OCI-LY7 (cell line): ENCODE data around the gene TEX9. TPM values are rescaled to one million over a fixed set of nuclear protein-coding genes. Genes with fewer than 3 reads are reported as not detected.
"Not testable (repeated sequence)": the region's sequence is repeated elsewhere in the genome, so short reads cannot be mapped to it uniquely, and the experiment has no call there.

ENCODE experiments used
- BruUV-seq: library from RNA; stranded (reverse); fragments of 400-500 nt; replicated peaks from 2 replicates; lab custom pipeline; 2021; lab: Mats Ljungman, UMichigan
- CTCF ChIA-PET: fragments of 300-600 bp; sonication (Branson Sonifier 250); formaldehyde crosslinking; loops from one replicate; lab custom pipeline; 2022; ENCODE audit warnings: antibody characterized with exemption; ENCODE audit not compliant: unreplicated experiment; lab: Charles Lee
- POLR2A ChIA-PET: fragments of 300-600 bp; sonication (Branson Sonifier 250); formaldehyde crosslinking; loops from one replicate; lab custom pipeline; 2022; ENCODE audit warnings: antibody characterized with exemption; lab: Charles Lee
- DNase-seq: peaks from one replicate; pipeline ENCODE4 v3.0.0-alpha.2; 2015; ENCODE audit warnings: low spot score
- H2AFZ ChIP-seq: fragments of 200-600 bp; sonication (generic), shearing (Covaris generic); 2 replicates; pipeline ENCODE4 v1.6.1; 2014; ENCODE audit warnings: mild to moderate bottlenecking, antibody characterized with exemption, low read length, moderate library complexity
- H3K27ac ChIP-seq: fragments of 200-600 bp; sonication (generic); 2 replicates; pipeline ENCODE4 v1.5.1; 2014; ENCODE audit warnings: mixed run types, low read depth, mild to moderate bottlenecking, moderate library complexity, low read length, inconsistent platforms; ENCODE audit not compliant: poor library complexity, severe bottlenecking
- H3K36me3 ChIP-seq: fragments of 200-600 bp; sonication (generic); 2 replicates; pipeline ENCODE4 v1.6.1; 2014; ENCODE audit warnings: mild to moderate bottlenecking, antibody characterized with exemption, low read length, moderate library complexity, mixed read lengths; ENCODE audit not compliant: insufficient read depth
- H3K4me1 ChIP-seq: fragments of 200-600 bp; sonication (generic); 2 replicates; pipeline ENCODE4 v1.5.1; 2014; ENCODE audit warnings: mild to moderate bottlenecking, low read length; ENCODE audit not compliant: insufficient read depth, poor library complexity, severe bottlenecking
- H3K4me2 ChIP-seq: fragments of 200-600 bp; sonication (generic); 2 replicates; pipeline ENCODE4 v1.6.1; 2014; ENCODE audit warnings: mild to moderate bottlenecking, low read length
- H3K4me3 ChIP-seq: fragments of 200-600 bp; sonication (generic); 2 replicates; pipeline ENCODE4 v1.5.1; 2014; ENCODE audit warnings: mild to moderate bottlenecking, low read depth, low read length; ENCODE audit not compliant: poor library complexity, severe bottlenecking
- H3K79me2 ChIP-seq: fragments of 200-600 bp; sonication (generic); 2 replicates; pipeline ENCODE4 v1.6.1; 2016; ENCODE audit warnings: low read depth, mild to moderate bottlenecking, low read length, moderate library complexity, mixed read lengths; ENCODE audit not compliant: insufficient read depth
- H3K9me2 ChIP-seq: fragments of 200-600 bp; sonication (generic); 2 replicates; pipeline ENCODE4 v1.6.1; 2016; ENCODE audit warnings: mild to moderate bottlenecking, low read length, mixed read lengths; ENCODE audit not compliant: insufficient read depth
- H3K9me3 ChIP-seq: fragments of 200-600 bp; sonication (generic); 2 replicates; pipeline ENCODE4 v1.6.1; 2014; ENCODE audit warnings: mild to moderate bottlenecking, mixed run types, low read length, mixed read lengths
- H4K20me1 ChIP-seq: fragments of 200-600 bp; sonication (generic); 2 replicates; pipeline ENCODE4 v1.6.1; 2014; ENCODE audit warnings: mild to moderate bottlenecking, antibody characterized with exemption, low read length, moderate library complexity, mixed read lengths; ENCODE audit not compliant: insufficient read depth
- EZH2phosphoT487 ChIP-seq: fragments of 200-600 bp; sonication (generic); IDR thresholded peaks from 2 replicates; pipeline ENCODE4 v1.6.1; 2018; ENCODE audit warnings: low read depth, borderline replicate concordance, mild to moderate bottlenecking, mixed run types, antibody characterized with exemption, low read length, moderate library complexity, mixed read lengths
- intact Hi-C: fragments of 100-400 bp; cut with micrococcal nuclease; formaldehyde crosslinking; loops from one replicate; pipeline ENCODE4 v1.10.0; 2022; ENCODE audit not compliant: unreplicated experiment
- total RNA-seq, 2 experiments: library from RNA; depleted of rRNA in 1 of 2; stranded (reverse); fragments of >200 nt in 1 of 2; shearing (Covaris generic) in 1 of 2; gene quantifications; 2 replicates each; pipeline ENCODE4 v1.2.3, GENCODE V29; 2014 to 2022
- TF ChIP-seq, protein P1 (sequence below): fragments of 200-600 bp; sonication (generic); conservative IDR thresholded peaks from 2 replicates; pipeline ENCODE4 v1.5.1; 2014; ENCODE audit warnings: mild to moderate bottlenecking, antibody characterized with exemption, low read length, moderate library complexity, mixed read lengths

Gene TEX9
- total RNA-seq, 2 experiments from 2014 or later, result 20.0 to 44.6 TPM

DNA sequence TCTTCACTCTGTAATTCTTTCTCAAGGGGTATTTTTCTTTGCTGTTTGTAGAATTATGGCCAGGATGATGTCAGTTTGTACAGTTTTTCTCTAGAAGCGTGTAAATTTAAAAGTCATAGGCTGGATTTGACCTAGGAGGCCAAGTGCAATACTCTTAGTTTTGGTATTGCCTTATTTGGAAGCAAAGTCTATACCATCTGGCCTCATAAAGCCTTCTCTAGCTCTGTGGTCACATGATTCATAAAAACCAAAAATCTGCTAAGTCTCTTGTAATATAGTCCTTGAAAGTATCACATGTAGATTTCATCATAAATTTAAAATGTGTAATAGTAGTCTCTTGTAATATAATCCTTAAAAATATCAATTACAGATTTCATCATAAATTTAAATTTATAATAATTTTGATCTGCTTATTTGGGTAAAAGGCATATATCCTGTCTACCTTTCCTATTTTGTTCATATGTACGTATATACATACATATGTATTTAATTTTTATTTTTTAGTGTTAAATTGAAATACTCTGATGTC, 25.6 kb downstream of the TEX9 start:
- no peak overlapping the region for H3K27ac ChIP-seq
- no TSS peak for BruUV-seq
- intact Hi-C loops, result no loop called here
- H3K36me3 ChIP-seq, result peaks cover 67% of the 10 kb centered on the region
- no peaks in the 10 kb centered on the region for H3K4me1 ChIP-seq
- peaks cover 2% of the 10 kb centered on the region; the same call in 1 of the 2 replicates for H3K79me2 ChIP-seq
- H4K20me1 ChIP-seq, result no peaks in the 10 kb centered on the region
- TF ChIP-seq, protein P1, sequence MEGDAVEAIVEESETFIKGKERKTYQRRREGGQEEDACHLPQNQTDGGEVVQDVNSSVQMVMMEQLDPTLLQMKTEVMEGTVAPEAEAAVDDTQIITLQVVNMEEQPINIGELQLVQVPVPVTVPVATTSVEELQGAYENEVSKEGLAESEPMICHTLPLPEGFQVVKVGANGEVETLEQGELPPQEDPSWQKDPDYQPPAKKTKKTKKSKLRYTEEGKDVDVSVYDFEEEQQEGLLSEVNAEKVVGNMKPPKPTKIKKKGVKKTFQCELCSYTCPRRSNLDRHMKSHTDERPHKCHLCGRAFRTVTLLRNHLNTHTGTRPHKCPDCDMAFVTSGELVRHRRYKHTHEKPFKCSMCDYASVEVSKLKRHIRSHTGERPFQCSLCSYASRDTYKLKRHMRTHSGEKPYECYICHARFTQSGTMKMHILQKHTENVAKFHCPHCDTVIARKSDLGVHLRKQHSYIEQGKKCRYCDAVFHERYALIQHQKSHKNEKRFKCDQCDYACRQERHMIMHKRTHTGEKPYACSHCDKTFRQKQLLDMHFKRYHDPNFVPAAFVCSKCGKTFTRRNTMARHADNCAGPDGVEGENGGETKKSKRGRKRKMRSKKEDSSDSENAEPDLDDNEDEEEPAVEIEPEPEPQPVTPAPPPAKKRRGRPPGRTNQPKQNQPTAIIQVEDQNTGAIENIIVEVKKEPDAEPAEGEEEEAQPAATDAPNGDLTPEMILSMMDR, result no peak
- TF ChIP-seq EZH2phosphoT487, result no peak
- ChIA-PET CTCF (no interaction called here), POLR2A (no interaction called here)
- no peak for DNase-seq
- no peak overlapping the region for H2AFZ ChIP-seq
- H3K9me3 ChIP-seq, result peaks cover 2% of the 10 kb centered on the region; the same call in 1 of the 2 replicates
- no peak overlapping the region for H3K4me3 ChIP-seq
- no peaks in the 10 kb centered on the region for H3K9me2 ChIP-seq
- no peak overlapping the region for H3K4me2 ChIP-seq

DNA sequence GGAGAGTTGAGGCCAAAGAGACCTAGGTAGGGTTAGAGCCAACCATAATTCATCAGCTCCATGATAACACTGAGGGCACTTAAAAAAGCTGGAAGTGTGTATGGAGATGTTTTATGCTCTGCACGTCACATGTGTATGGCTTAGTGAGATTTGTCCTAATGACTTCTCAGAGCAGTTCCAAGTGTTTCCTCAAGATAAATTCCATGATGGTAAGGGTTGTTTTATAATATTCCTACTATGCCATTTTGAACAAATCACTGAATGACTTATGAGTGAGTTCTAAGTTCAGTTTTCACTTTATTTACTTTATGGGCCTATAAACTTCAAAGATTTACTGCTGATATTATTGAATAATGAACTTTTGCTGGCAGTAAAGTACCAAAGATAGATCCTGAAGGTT, 28.1 kb downstream of the TEX9 start:
- CTCF ChIA-PET, result no interaction called here
- H3K79me2 ChIP-seq, result peaks cover 2% of the 10 kb centered on the region; the same call in 1 of the 2 replicates
- H4K20me1 ChIP-seq, result no peaks in the 10 kb centered on the region
- BruUV-seq, result no TSS peak
- no peak overlapping the region for H3K4me2 ChIP-seq
- H3K27ac ChIP-seq, result no peak overlapping the region
- no peak overlapping the region for H2AFZ ChIP-seq
- POLR2A ChIA-PET, result no interaction called here
- no peaks in the 10 kb centered on the region for H3K4me1 ChIP-seq
- DNase-seq, result no peak
- H3K9me2 ChIP-seq, result no peaks in the 10 kb centered on the region
- H3K36me3 ChIP-seq, result peaks cover 80% of the 10 kb centered on the region
- TF ChIP-seq, protein P1, result no peak
- TF ChIP-seq EZH2phosphoT487, result no peak
- no peak overlapping the region for H3K4me3 ChIP-seq
- H3K9me3 ChIP-seq, result no peaks in the 10 kb centered on the region; the same call in 1 of the 2 replicates
- intact Hi-C loops, result no loop called here

DNA sequence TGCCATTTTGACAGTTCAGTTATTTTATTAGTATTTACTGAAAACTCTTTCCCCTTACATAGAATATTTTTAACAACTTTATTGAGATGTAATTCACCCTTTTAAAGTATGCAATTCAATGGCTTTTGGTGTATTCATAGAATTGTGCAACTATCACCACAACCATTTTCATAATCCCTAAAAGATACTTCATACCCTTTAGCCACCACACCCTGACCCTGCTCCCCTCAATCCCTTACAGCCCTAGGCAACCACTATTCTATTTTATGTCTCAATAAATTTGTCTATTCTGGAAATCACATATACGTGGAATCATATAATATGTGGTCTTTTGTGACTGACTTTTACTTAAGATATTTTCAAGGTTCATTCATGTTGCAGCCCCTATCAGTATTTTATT, 29.7 kb downstream of the TEX9 start:
- ChIA-PET CTCF (no interaction called here), POLR2A (no interaction called here)
- Histone ChIP-seq H3K9me3 (no peaks in the 10 kb centered on the region; the same call in 1 of the 2 replicates), H2AFZ (no peak overlapping the region), H3K4me3 (no peak overlapping the region), H3K4me1 (no peaks in the 10 kb centered on the region), H4K20me1 (no peaks in the 10 kb centered on the region), H3K9me2 (no peaks in the 10 kb centered on the region), H3K27ac (no peak overlapping the region), H3K36me3 (peaks cover 83% of the 10 kb centered on the region), H3K4me2 (no peak overlapping the region), H3K79me2 (peaks cover 2% of the 10 kb centered on the region; the same call in 1 of the 2 replicates)
- intact Hi-C loops, result no loop called here
- no peak for TF ChIP-seq EZH2phosphoT487
- TF ChIP-seq, protein P1, result no peak
- DNase-seq, result no peak
- BruUV-seq, result no TSS peak

DNA sequence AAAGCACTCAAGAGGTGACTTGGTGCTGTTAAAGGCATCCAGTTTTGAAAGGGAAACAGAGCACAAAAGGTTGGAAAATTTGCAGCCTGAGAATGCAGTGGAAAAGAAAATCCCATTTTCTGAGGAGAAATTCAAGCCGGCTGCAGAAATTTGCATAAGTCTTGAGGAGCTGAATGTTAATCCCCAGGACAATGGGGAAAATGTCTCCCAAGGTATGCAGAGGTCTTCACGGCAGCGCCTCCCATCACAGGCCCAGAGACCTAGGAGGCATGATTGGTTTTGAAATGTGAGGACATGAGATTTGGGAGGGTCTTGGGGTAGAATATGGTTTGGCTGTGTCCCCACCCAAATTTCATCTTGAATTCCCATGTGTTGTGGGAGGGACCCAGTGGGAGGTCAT, 32.1 kb downstream of the TEX9 start:
- POLR2A ChIA-PET, CTCF ChIA-PET, H2AFZ ChIP-seq, H3K9me3 ChIP-seq, H3K4me2 ChIP-seq, DNase-seq, H3K9me2 ChIP-seq, H3K27ac ChIP-seq, BruUV-seq, H3K4me3 ChIP-seq, intact Hi-C loops, H3K79me2 ChIP-seq, H4K20me1 ChIP-seq, H3K4me1 ChIP-seq: not testable (repeated sequence)
- peaks cover 69% of the 10 kb centered on the region for H3K36me3 ChIP-seq
